Liver (tissue), 3 donors: Measurements from ENCODE around the gene TAF11L7.
"Not testable (repeated sequence)": the region's sequence is repeated elsewhere in the genome, so short reads cannot be mapped to it uniquely, and the experiment has no call there.

Source experiments
- ATF3 ChIP-seq: IDR thresholded peaks from 2 replicates; pipeline ENCODE4 v1.6.1; 2016; ENCODE audit warnings: antibody characterized with exemption
- CTCF ChIP-seq: fragments of 150-350 bp; IDR thresholded peaks from 2 replicates; pipeline ENCODE4 v1.5.1; 2017; ENCODE audit warnings: improper control_type of control experiment, low read depth, low read length; ENCODE audit not compliant: missing input control
- MAX ChIP-seq: IDR thresholded peaks from 2 replicates; pipeline ENCODE4 v1.6.1; 2016; ENCODE audit warnings: antibody characterized with exemption
- RAD21 ChIP-seq, 2 donors: IDR thresholded peaks; 2 replicates each; pipeline ENCODE4 v1.6.1; 2016; ENCODE audit warnings: antibody characterized with exemption in 2 of 2, mild to moderate bottlenecking in 2 of 2
- SP1 ChIP-seq: IDR thresholded peaks from 2 replicates; pipeline ENCODE4 v1.6.1; 2018; ENCODE audit warnings: antibody characterized with exemption, mild to moderate bottlenecking
- YY1 ChIP-seq: IDR thresholded peaks from 2 replicates; pipeline ENCODE4 v1.6.1; 2016; ENCODE audit warnings: antibody characterized with exemption, mild to moderate bottlenecking
- donor health status: healthy.
- donor health status: healthy.

GRCh38 chr5:17594255-17594654 lies 8.7 kb upstream of the TAF11L7 start, which contains the start of gene TAF11L9:
- TF ChIP-seq CTCF; SP1; MAX; YY1; RAD21 (IDR thresholded peaks at IDR 0.05); ATF3: not testable (repeated sequence)
